GM20000 (cell line): ENCODE measurements around the gene MDM1.
A peak's percentile ranks its signal among the peaks of the same experiment; 100 is the strongest.

Experiments used
- DNase-seq: peaks from one replicate; pipeline ENCODE4 v3.0.0; 2012; ENCODE audit warnings: low spot score
- CTCF ChIP-seq: IDR thresholded peaks from 2 replicates; pipeline ENCODE4 v1.5.1; 2012; ENCODE audit warnings: mild to moderate bottlenecking, control low read depth; ENCODE audit errors: extremely low read depth, missing control alignments

MDM1 gene

GRCh38 chr12:68331869-68332727 lies at the start of gene MDM1:
Gene MDM1, minus strand, starts transcription at chr12:68332362. Its CDS starts 117 bp downstream, at chr12:68332245.
- TF ChIP-seq CTCF, result no peak
- DNase-seq, result peak; percentile 93

GRCh38 chr12:68381476-68382219 lies 49.5 kb upstream of the MDM1 start:
- no peak for DNase-seq

GRCh38 chr12:68378872-68379606 lies 46.9 kb upstream of the MDM1 start:
- DNase-seq, result no peak

More at GRCh38 chr12:68381476-68382219, 49.5 kb upstream of the MDM1 start:
- TF ChIP-seq CTCF, result no peak

GRCh38 chr12:68377881-68378280 lies 45.7 kb upstream of the MDM1 start:
- no peak for DNase-seq
- TF ChIP-seq CTCF, result no peak

More at GRCh38 chr12:68378872-68379606, 46.9 kb upstream of the MDM1 start:
- no peak for TF ChIP-seq CTCF

GRCh38 chr12:68376901-68377300 lies 44.7 kb upstream of the MDM1 start:
- no peak for TF ChIP-seq CTCF
- DNase-seq, result no peak

- no peak for DNase-seq
- no peak for TF ChIP-seq CTCF
These were observed 43.9 kb upstream of the MDM1 start for GRCh38 chr12:68375756-68376695.
